Immature natural killer cell (primary cell): ENCODE data around the gene WAC. TPM values are rescaled to one million over a fixed set of nuclear protein-coding genes. Genes with fewer than 3 reads are reported as not detected.

Source experiments
- DNase-seq, 3 donors: peaks; one replicate each; pipeline ENCODE4 v3.0.0; 2022; ENCODE audit warnings: mixed read lengths in 1 of 3
- H3K27ac Mint-ChIP-seq, 6 donors: one replicate each; pipeline ENCODE4 v1.8.0; 2020; ENCODE audit warnings: mixed read lengths in 6 of 6, mild to moderate bottlenecking in 5 of 6, inconsistent platforms in 4 of 6, moderate library complexity in 3 of 6
- H3K27me3 Mint-ChIP-seq, 3 donors: one replicate each; pipeline ENCODE4 v1.8.0; 2020 to 2021; ENCODE audit warnings: low read depth in 3 of 3, mild to moderate bottlenecking in 3 of 3, mixed read lengths in 3 of 3, moderate library complexity in 3 of 3, inconsistent platforms in 1 of 3
- H3K36me3 Mint-ChIP-seq, 3 donors: one replicate each; pipeline ENCODE4 v1.8.0; 2020; ENCODE audit warnings: mixed read lengths in 3 of 3, inconsistent platforms in 2 of 3, mild to moderate bottlenecking in 2 of 3
- H3K4me1 Mint-ChIP-seq, 2 donors: one replicate each; pipeline ENCODE4 v1.8.0; 2020; ENCODE audit warnings: inconsistent platforms in 2 of 2, mild to moderate bottlenecking in 2 of 2, mixed read lengths in 2 of 2, moderate library complexity in 1 of 2
- H3K4me3 Mint-ChIP-seq, 5 donors: one replicate each; pipeline ENCODE4 v1.8.0; 2020; ENCODE audit warnings: mild to moderate bottlenecking in 5 of 5, mixed read lengths in 5 of 5, inconsistent platforms in 3 of 5, moderate library complexity in 3 of 5
- H3K9me3 Mint-ChIP-seq, 6 donors: one replicate each; pipeline ENCODE4 v1.8.0; 2020; ENCODE audit warnings: mild to moderate bottlenecking in 6 of 6, mixed read lengths in 6 of 6, inconsistent platforms in 4 of 6, moderate library complexity in 3 of 6
- polyA plus RNA-seq, 3 donors: library from polyadenylated mRNA; unstranded; fragments of 300-500 nt; fragmentation: Illumina TruSeq; gene quantifications; one replicate each; pipeline ENCODE4 v1.2.3, GENCODE V29; 2021

The WAC gene
- polyA plus RNA-seq, 3 donors from 2014 or later: 55.8 to 105 (median 62.7) TPM

DNA sequence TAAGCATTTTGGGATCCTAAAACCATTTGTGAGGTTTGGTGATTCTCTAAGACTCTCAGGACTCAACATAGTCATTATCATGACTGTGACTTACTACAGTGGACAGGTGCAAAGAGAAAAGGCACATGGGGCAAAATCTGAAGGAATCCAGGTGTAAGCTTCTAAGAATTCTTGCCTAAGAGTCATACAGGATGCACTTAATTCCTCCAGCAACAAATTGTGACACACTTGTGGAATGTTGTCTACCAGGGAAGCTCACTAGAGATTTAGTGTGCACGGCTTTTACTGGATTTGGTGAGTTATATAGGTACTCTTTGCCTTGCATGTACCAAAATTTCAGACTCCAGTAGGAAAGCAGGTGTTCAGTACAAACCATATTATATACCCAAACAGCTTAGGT, 47.9 kb downstream of the WAC start:
- peak overlapping the region in 1 of 5 donors; percentile 19 for H3K4me3 Mint-ChIP-seq
- no peak for DNase-seq
- peaks cover 0 to 4% (median 0%) of the 10 kb centered on the region in 3 donors for H3K27me3 Mint-ChIP-seq
- no peaks in the 10 kb centered on the region for H3K9me3 Mint-ChIP-seq
- H3K27ac Mint-ChIP-seq: peak overlapping the region in 4 of 6 donors; percentile 7 to 41 (median 30)
- peaks cover 0 to 12% (median 6%) of the 10 kb centered on the region in 3 donors for H3K36me3 Mint-ChIP-seq
- peaks cover 70 to 94% of the 10 kb centered on the region in 2 donors for H3K4me1 Mint-ChIP-seq

DNA sequence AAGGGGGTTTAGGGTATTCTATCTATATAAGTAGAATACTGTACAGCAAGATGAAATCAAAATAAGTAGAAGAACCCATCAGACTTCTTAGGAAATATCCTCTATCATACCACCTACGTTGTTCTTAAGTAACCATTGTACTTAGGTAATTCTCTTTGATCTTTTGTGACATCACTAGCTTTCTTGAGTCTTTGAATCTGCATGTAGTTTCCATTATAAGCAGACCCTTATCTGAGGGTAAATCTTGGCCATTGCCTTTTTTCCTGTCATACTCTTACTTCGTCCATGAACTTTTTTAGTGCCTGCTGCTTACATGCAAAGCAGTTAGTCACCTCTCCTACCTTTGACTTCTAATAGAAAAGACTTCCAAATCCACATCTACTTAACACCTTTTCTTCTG, 49.0 kb downstream of the WAC start:
- no peak for DNase-seq
- H3K27ac Mint-ChIP-seq: peak overlapping the region; percentile 8 to 66 (median 40)
- peak overlapping the region in 1 of 5 donors; percentile 4 for H3K4me3 Mint-ChIP-seq
- H3K9me3 Mint-ChIP-seq: no peaks in the 10 kb centered on the region
- H3K36me3 Mint-ChIP-seq: peaks cover 0 to 12% (median 6%) of the 10 kb centered on the region in 3 donors
- H3K27me3 Mint-ChIP-seq: peaks cover 0 to 4% (median 0%) of the 10 kb centered on the region in 3 donors
- peaks cover 65 to 92% of the 10 kb centered on the region in 2 donors for H3K4me1 Mint-ChIP-seq

DNA sequence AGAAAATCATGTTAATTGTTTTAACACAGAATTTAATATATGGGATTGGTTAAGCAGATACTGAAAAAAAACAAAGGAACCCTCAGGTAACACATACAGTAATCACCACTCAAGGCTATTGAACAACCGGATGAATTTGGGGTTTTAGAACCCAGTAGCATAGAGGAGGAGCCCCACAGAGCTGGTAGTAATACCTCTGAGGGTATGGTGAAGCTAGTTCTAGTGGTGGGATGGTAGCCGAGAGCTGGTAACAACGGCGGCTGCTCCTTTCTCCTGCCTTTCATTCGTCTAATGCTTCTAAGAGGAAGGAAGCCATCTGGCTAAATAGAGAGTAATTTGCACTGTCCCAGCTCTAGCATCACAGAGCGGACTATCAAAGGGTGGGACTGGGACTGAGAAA, 52.2 kb downstream of the WAC start:
- Mint-ChIP-seq H3K27me3 (peaks cover 0 to 4% (median 0%) of the 10 kb centered on the region in 3 donors), H3K36me3 (peaks cover 0 to 16% (median 6%) of the 10 kb centered on the region in 3 donors), H3K4me1 (peaks cover 56 to 87% of the 10 kb centered on the region in 2 donors), H3K4me3 (no peak overlapping the region), H3K27ac (peak overlapping the region in 3 of 6 donors; percentile 11 to 66 (median 47)), H3K9me3 (no peaks in the 10 kb centered on the region)
- DNase-seq: no peak

DNA sequence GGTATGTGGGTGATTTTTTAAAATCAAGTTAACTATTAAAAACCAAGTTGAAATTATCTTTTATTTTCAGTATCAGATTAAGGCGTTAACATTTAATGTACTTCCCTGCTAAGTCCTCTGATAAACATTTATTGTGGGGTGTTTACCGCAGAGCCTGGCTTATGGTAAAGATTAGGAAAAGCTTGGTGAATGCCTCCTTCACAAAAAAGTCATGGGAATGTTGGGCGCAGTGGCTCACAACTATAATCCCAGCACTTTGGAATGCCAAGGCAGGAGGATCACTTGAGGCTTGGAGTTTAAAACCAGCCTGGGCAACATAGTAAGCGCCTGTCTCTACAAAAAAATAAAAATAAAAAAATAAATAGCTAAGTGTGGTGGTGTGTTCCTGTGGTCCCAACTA, 53.3 kb downstream of the WAC start:
- peaks cover 50 to 76% of the 10 kb centered on the region in 2 donors for H3K4me1 Mint-ChIP-seq
- H3K36me3 Mint-ChIP-seq: peaks cover 0 to 24% (median 9%) of the 10 kb centered on the region in 3 donors
- H3K27ac Mint-ChIP-seq: no peak overlapping the region
- no peaks in the 10 kb centered on the region for H3K9me3 Mint-ChIP-seq
- H3K4me3 Mint-ChIP-seq: no peak overlapping the region
- DNase-seq: no peak
- peaks cover 0 to 2% (median 0%) of the 10 kb centered on the region in 3 donors for H3K27me3 Mint-ChIP-seq

DNA sequence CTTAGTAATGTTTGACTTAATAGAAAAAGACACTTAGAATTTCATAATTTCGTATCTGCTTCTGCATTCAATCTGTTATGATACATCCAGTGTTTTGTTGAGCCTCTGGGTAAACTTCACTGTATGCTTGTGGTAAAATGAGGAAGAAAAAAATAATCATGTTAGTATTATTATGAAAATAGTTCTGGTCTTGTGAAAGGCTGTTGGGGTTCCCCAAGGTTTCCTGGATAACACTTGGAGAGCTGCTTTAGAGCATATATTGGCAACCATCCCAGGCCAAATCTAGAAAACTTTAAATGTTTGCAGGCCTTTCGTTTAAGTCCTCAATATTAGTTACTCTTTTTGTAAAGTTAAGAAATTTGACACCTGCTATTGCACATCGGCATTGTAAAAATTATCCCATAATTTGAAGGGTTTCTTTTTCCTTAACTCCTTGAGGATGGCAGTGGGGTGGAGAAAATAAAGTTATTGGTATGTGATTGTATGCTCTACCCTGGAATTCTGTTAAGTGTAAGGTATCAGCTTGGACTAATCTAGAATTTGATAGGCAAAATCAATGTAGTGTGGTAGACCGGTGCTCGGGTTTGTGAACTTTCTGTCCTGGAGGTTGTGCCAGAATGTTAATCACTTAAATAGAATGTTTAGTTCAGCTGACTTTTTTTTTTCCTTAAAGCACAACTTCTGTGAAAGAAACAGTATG, 54.5 kb downstream of the WAC start:
- Mint-ChIP-seq H3K36me3 (peaks cover 4 to 32% (median 13%) of the 10 kb centered on the region in 3 donors), H3K27ac (peak overlapping the region in 3 of 6 donors; percentile 14 to 60 (median 38)), H3K9me3 (no peaks in the 10 kb centered on the region)

DNA sequence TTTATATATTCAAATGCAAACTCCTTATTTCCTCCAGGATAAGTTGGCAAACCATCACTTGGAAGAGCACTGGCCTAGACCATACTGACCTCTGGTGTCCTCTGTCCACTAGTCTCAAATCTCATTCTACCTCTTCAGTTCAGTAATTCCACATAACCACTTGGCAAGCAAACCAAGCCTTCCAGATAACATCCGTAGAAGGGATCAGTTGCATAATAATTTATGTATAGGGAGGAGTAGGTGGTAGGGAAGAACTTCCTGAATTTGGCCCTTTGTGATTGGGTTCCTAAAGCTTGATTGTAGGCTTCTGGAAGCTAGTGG, 55.0 kb downstream of the WAC start:
- Mint-ChIP-seq H3K27ac (peak overlapping the region in 3 of 6 donors; percentile 17 to 59 (median 22)), H3K9me3 (no peaks in the 10 kb centered on the region), H3K27me3 (no peaks in the 10 kb centered on the region), H3K4me3 (no peak overlapping the region), H3K4me1 (peaks cover 39 to 72% of the 10 kb centered on the region in 2 donors), H3K36me3 (peaks cover 6 to 34% (median 16%) of the 10 kb centered on the region in 3 donors)
- DNase-seq: no peak

More for the DNA sequence above, 54.5 kb downstream of the WAC start:
- H3K4me3 Mint-ChIP-seq: no peak overlapping the region
- H3K4me1 Mint-ChIP-seq: peaks cover 41 to 73% of the 10 kb centered on the region in 2 donors
- H3K27me3 Mint-ChIP-seq: no peaks in the 10 kb centered on the region
- no peak for DNase-seq

DNA sequence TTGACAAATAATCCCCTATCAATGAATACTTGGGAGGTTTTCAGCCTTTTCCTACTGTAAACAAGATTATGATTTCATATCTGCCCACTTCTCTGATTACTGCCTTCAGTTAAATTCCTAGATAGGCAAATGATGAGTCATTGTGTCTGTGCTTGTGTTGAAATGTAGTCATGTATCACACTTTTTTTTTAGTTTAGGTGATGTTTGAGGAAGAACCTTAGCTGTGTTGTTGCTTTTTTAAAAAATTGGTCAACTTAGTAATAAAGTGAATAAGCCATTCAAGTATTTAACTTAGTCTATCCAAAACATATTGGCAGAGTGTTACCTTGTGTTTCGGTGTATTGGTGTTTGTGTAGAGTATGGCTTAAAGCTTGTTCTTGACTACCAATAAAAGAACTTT, 60.0 kb downstream of the WAC start:
- H3K27me3 Mint-ChIP-seq: no peaks in the 10 kb centered on the region
- H3K27ac Mint-ChIP-seq: peak overlapping the region; percentile 5 to 64 (median 15)
- peaks cover 14 to 26% (median 14%) of the 10 kb centered on the region in 3 donors for H3K36me3 Mint-ChIP-seq
- peak overlapping the region in 2 of 5 donors; percentile 22 to 23 for H3K4me3 Mint-ChIP-seq
- peaks cover 58 to 79% of the 10 kb centered on the region in 2 donors for H3K4me1 Mint-ChIP-seq
- DNase-seq: no peak
- no peaks in the 10 kb centered on the region for H3K9me3 Mint-ChIP-seq

DNA sequence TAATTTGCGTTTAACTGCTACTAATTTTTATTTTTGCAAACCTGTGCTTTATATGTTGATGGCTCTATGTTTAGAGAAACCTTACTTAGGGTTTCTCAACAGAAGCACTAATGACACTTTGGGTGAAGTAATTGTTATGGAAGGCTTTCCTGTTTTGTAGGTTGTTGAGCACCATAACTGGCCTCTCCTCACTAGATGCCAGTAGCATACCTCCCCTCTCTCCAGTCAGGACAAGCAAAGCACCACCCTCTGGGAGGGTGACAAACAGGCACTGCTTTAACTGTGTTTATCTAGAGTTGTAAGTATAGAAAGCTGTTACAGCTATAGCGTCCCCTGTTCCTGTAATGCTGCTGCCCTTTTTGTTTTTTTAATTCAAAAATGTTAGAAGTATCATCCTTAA, 60.9 kb downstream of the WAC start:
- Mint-ChIP-seq H3K36me3 (peaks cover 14 to 26% (median 14%) of the 10 kb centered on the region in 3 donors), H3K27ac (peak overlapping the region in 3 of 6 donors; percentile 42 to 57 (median 55)), H3K4me3 (peak overlapping the region in 3 of 5 donors; percentile 8 to 42 (median 34)), H3K27me3 (no peaks in the 10 kb centered on the region), H3K9me3 (no peaks in the 10 kb centered on the region), H3K4me1 (peaks cover 58 to 79% of the 10 kb centered on the region in 2 donors)
- no peak for DNase-seq

DNA sequence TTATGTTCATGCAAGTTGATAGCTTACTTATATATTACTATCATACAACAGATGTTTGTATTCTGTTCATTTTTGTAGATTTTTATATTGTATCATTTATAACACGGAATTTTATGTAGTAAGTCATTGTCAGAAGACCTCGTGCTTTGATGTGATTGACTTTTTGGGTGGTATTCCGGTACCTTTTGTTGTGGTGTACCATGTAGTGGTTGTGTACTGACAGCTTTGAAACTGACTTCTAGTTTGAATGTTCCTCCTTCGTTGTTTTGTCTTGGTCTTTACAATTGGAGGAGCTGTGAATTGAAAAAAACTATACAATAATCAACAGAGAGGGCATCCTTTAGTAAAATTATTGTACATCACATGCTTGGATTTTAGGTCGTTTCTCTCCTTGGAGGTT, 61.5 kb downstream of the WAC start:
- H3K27me3 Mint-ChIP-seq: no peaks in the 10 kb centered on the region
- peaks cover 59 to 79% of the 10 kb centered on the region in 2 donors for H3K4me1 Mint-ChIP-seq
- H3K36me3 Mint-ChIP-seq: peaks cover 14 to 23% (median 14%) of the 10 kb centered on the region in 3 donors
- no peaks in the 10 kb centered on the region for H3K9me3 Mint-ChIP-seq
- peak overlapping the region; percentile 27 to 73 (median 56) for H3K27ac Mint-ChIP-seq
- DNase-seq: peak in 1 of 3 donors; percentile 2
- H3K4me3 Mint-ChIP-seq: peak overlapping the region in 4 of 5 donors; percentile 7 to 59 (median 32)

DNA sequence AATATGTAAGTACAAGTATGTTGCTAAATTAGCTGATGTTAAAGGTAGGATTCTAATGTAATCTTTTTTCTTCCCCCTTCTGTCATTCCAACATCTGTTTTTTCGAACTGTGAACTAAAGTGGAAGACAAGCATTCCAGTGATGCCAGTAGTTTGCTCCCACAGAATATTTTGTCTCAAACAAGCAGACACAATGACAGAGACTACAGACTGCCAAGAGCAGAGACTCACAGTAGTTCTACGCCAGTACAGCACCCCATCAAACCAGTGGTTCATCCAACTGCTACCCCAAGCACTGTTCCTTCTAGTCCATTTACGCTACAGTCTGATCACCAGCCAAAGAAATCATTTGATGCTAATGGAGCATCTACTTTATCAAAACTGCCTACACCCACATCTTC, 62.7 kb downstream of the WAC start:
- peak overlapping the region in 2 of 5 donors; percentile 18 to 27 for H3K4me3 Mint-ChIP-seq
- H3K36me3 Mint-ChIP-seq: peaks cover 14 to 19% (median 14%) of the 10 kb centered on the region in 3 donors
- H3K9me3 Mint-ChIP-seq: no peaks in the 10 kb centered on the region
- DNase-seq: no peak
- H3K27me3 Mint-ChIP-seq: no peaks in the 10 kb centered on the region
- H3K27ac Mint-ChIP-seq: peak overlapping the region in 3 of 6 donors; percentile 17 to 74 (median 55)
- peaks cover 69 to 91% of the 10 kb centered on the region in 2 donors for H3K4me1 Mint-ChIP-seq

DNA sequence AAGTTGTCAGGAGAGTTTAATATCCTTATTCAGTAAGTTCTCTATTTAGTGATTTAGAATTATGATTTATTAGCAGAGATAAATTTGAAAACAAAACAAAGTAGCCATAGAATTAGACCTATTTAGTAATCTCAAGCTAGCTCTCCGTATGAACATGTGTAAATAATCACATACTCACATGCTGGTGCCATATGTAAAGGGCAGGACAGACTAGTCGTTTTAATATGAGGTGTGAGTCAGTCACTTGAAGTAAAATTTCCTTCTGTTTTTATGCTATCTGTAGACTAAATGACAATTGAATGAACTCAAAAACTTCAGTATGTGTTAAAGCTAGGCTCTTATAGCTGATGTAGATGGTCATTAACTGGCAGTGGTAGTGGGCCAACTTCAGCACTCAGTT, 67.1 kb downstream of the WAC start:
- no peaks in the 10 kb centered on the region for H3K27me3 Mint-ChIP-seq
- no peak for DNase-seq
- peaks cover 71 to 94% of the 10 kb centered on the region in 2 donors for H3K4me1 Mint-ChIP-seq
- H3K9me3 Mint-ChIP-seq: no peaks in the 10 kb centered on the region
- H3K36me3 Mint-ChIP-seq: peaks cover 0 to 5% (median 0%) of the 10 kb centered on the region in 3 donors
- H3K27ac Mint-ChIP-seq: no peak overlapping the region
- no peak overlapping the region for H3K4me3 Mint-ChIP-seq

DNA sequence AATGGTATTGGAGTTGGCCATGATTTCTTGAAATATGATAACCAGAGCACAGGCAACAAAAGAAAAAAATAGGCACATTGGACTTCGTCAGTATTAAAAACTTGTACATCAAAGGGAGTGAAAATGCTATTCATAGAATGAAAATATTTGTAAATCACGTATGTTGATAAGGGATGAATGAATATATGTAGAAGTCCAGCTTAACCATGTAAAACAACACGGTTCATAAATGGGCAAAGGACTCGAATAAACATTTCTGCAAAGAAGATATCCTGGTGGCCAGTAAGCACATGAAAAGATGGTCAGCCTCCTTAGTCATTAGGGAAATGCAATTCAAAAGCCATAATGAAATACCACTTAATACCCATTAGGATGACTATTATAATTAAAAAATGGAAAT, 68.1 kb downstream of the WAC start:
- no peak for DNase-seq
- no peak overlapping the region for H3K27ac Mint-ChIP-seq
- peaks cover 74 to 94% of the 10 kb centered on the region in 2 donors for H3K4me1 Mint-ChIP-seq
- H3K4me3 Mint-ChIP-seq: no peak overlapping the region
- no peaks in the 10 kb centered on the region for H3K9me3 Mint-ChIP-seq
- H3K36me3 Mint-ChIP-seq: peaks cover 0 to 5% (median 0%) of the 10 kb centered on the region in 3 donors
- no peaks in the 10 kb centered on the region for H3K27me3 Mint-ChIP-seq

DNA sequence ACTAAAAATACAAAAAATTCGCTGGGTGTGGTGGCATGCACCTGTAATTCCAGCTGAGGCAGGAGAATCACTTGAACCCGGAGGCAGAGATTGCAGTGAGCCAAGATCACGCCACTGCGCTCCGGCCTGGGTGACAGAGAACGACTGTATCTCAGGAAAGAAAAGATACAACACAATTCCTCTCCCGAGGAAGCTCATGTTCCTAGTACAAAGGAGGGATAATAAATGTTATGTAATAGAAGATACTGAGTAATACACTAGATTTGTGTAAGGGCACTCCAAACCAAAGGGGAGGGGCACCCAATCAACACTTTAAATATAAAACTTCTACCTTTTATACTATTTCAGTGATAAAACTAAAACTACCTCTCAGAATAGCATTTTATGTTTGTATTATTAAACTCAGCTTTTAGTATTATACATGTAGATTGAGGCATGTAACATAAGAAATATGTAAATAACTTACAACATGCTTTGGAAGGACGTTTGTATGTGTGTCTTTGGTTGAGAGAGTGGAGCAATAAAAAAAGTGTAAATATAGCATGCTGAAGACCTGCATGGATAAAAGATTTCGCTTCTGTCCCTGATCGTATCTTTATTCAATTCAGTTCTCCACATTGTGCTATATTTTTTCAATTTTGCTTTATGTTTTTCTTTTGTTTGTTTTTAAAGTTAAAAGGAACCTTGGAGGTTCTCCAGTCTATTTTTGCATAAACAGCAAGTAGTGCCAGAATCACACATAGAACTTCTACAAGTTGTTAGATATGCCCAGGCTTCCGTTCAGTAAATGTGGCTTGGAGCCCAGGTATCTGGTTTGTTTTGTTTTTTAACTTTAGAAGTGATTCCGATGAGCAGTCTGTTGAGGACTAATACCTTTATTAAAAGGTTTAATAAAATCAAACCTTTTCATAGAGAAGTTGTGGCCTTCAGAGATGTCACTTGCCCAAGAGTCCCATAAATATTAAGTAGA, 71.9 kb downstream of the WAC start:
- Mint-ChIP-seq H3K9me3 (no peaks in the 10 kb centered on the region), H3K27ac (peak overlapping the region in 5 of 6 donors; percentile 3 to 74 (median 60)), H3K4me3 (peak overlapping the region in 1 of 5 donors; percentile 30), H3K36me3 (peaks cover 0 to 4% (median 3%) of the 10 kb centered on the region in 3 donors), H3K27me3 (no peaks in the 10 kb centered on the region), H3K4me1 (peaks cover 62 to 82% of the 10 kb centered on the region in 2 donors)
- no peak for DNase-seq
